IMR-90 (cell line): ENCODE measurements around the gene ZNF296. TPM values are rescaled to one million over a fixed set of nuclear protein-coding genes. Genes with fewer than 3 reads are reported as not detected.

Experiments
- ATAC-seq: fragments of 200-7000 bp; cut with Tn5 transposase; 2 replicates; pipeline ENCODE4 v1.9.1; 2020; ENCODE audit warnings: low read depth, mild to moderate bottlenecking, moderate library complexity
- BruUV-seq: library from RNA; stranded (reverse); fragments of 400-500 nt; replicated peaks from 2 replicates; lab custom pipeline; 2021; lab: Mats Ljungman, UMichigan
- CTCF ChIA-PET: fragments of 300-600 bp; formaldehyde crosslinking; extraction: SDS; loops from one replicate; lab custom pipeline; 2021; ENCODE audit warnings: antibody characterized with exemption; lab: Yijun Ruan, JAX
- POLR2A ChIA-PET: fragments of 300-600 bp; sonication (Branson Sonifier 250); formaldehyde crosslinking; loops from one replicate; lab custom pipeline; 2022; ENCODE audit warnings: antibody characterized with exemption; ENCODE audit not compliant: unreplicated experiment; lab: Charles Lee
- DNase-seq: peaks from one replicate; pipeline ENCODE4 v3.0.0; 2013
- H2AFZ ChIP-seq: replicated peaks from 2 replicates; pipeline ENCODE3; 2013; ENCODE audit warnings: low read length, mild to moderate bottlenecking; ENCODE audit not compliant: poor library complexity
- H2AK5ac ChIP-seq: 2 replicates; pipeline ENCODE4 v1.6.1; 2013; ENCODE audit warnings: low read depth, low read length, inconsistent platforms
- H2AK9ac ChIP-seq: replicated peaks from 2 replicates; pipeline ENCODE3; 2013; ENCODE audit warnings: mild to moderate bottlenecking, low read depth, low read length, moderate library complexity; ENCODE audit not compliant: poor library complexity
- H2BK120ac ChIP-seq: 2 replicates; pipeline ENCODE4 v1.6.1; 2013; ENCODE audit warnings: low read depth, low read length, inconsistent platforms
- H2BK15ac ChIP-seq: 3 replicates; pipeline ENCODE4 v1.6.1; 2013; ENCODE audit warnings: low read depth, low read length, inconsistent platforms
- H2BK20ac ChIP-seq: 2 replicates; pipeline ENCODE4 v1.6.1; 2013; ENCODE audit warnings: low read depth, mild to moderate bottlenecking, inconsistent platforms, low read length, moderate library complexity
- H2BK5ac ChIP-seq: 2 replicates; pipeline ENCODE4 v1.6.1; 2013; ENCODE audit warnings: mild to moderate bottlenecking, low read depth, low read length, inconsistent platforms; ENCODE audit not compliant: poor library complexity, severe bottlenecking
- H3K14ac ChIP-seq: replicated peaks from 2 replicates; pipeline ENCODE4 v1.6.1; 2013; ENCODE audit warnings: low read depth, low read length, inconsistent platforms
- H3K18ac ChIP-seq: 2 replicates; pipeline ENCODE4 v1.6.1; 2013; ENCODE audit warnings: low read depth, low read length, control low read depth
- H3K23ac ChIP-seq: 2 replicates; pipeline ENCODE4 v1.6.1; 2013; ENCODE audit warnings: low read depth, low read length, inconsistent platforms
- H3K27ac ChIP-seq: 2 replicates; pipeline ENCODE4 v1.5.1; 2013; ENCODE audit warnings: mild to moderate bottlenecking, control low read depth, low read length; ENCODE audit not compliant: insufficient read depth
- H3K27me3 ChIP-seq: 2 replicates; pipeline ENCODE4 v1.6.1; 2013; ENCODE audit warnings: low read length; ENCODE audit not compliant: control insufficient read depth, insufficient read depth
- H3K36me3 ChIP-seq: 2 replicates; pipeline ENCODE4 v1.6.1; 2013; ENCODE audit warnings: low read length, mixed read lengths; ENCODE audit not compliant: control insufficient read depth, insufficient read depth
- H3K4ac ChIP-seq: 2 replicates; pipeline ENCODE4 v1.6.1; 2013; ENCODE audit warnings: low read depth, low read length, inconsistent platforms
- H3K4me1 ChIP-seq: 2 replicates; pipeline ENCODE4 v1.6.1; 2013; ENCODE audit warnings: low read length, mixed read lengths; ENCODE audit not compliant: control insufficient read depth, insufficient read depth
- H3K4me2 ChIP-seq: 2 replicates; pipeline ENCODE4 v1.6.1; 2013; ENCODE audit warnings: low read depth, mild to moderate bottlenecking, control low read depth, low read length, moderate library complexity
- H3K4me3 ChIP-seq: 2 replicates; pipeline ENCODE4 v1.5.1; 2013; ENCODE audit warnings: low read depth, mild to moderate bottlenecking, control low read depth, low read length, moderate library complexity; ENCODE audit not compliant: insufficient read depth
- H3K56ac ChIP-seq: 2 replicates; pipeline ENCODE4 v1.6.1; 2013; ENCODE audit warnings: low read length, inconsistent platforms; ENCODE audit not compliant: insufficient read depth; ENCODE audit errors: extremely low read depth
- H3K79me1 ChIP-seq, 2 experiments: 2 replicates each; pipeline ENCODE4 v1.6.1; 2013; ENCODE audit warnings: low read length in 2 of 2, inconsistent platforms in 1 of 2, low read depth in 1 of 2
- H3K9ac ChIP-seq: 2 replicates; pipeline ENCODE4 v1.6.1; 2013; ENCODE audit warnings: low read depth, low read length, control low read depth
- H3K9me1 ChIP-seq: 2 replicates; pipeline ENCODE4 v1.6.1; 2013; ENCODE audit warnings: low read length, inconsistent platforms; ENCODE audit not compliant: insufficient read depth
- H3K9me3 ChIP-seq: 2 replicates; pipeline ENCODE4 v1.6.1; 2013; ENCODE audit warnings: low read length; ENCODE audit not compliant: control insufficient read depth, insufficient read depth
- H4K20me1 ChIP-seq: 2 replicates; pipeline ENCODE4 v1.6.1; 2013; ENCODE audit warnings: low read length, inconsistent platforms; ENCODE audit not compliant: insufficient read depth
- H4K5ac ChIP-seq: 2 replicates; pipeline ENCODE4 v1.6.1; 2013; ENCODE audit warnings: mild to moderate bottlenecking, low read depth, low read length, control low read depth
- H4K8ac ChIP-seq, 2 experiments: 2 replicates each; pipeline ENCODE4 v1.6.1; 2013; ENCODE audit warnings: low read depth in 2 of 2, low read length in 2 of 2, control low read depth in 1 of 2, inconsistent platforms in 1 of 2
- H4K91ac ChIP-seq: 2 replicates; pipeline ENCODE4 v1.6.1; 2013; ENCODE audit warnings: low read depth, low read length, inconsistent platforms; ENCODE audit not compliant: insufficient read depth
- MAZ ChIP-seq: IDR thresholded peaks from 2 replicates; pipeline ENCODE4 v1.6.1; 2012; ENCODE audit warnings: low read depth, mild to moderate bottlenecking, low read length, improper control_type of control experiment, moderate library complexity, borderline replicate concordance
- whole genome bisulfite sequencing, 2 experiments: methylation state at CpG; one replicate each; pipeline versions ENCODE4 v1.1.5 to v1.1.7; 2013; ENCODE audit warnings: missing lambda C conversion rate in 2 of 2; ENCODE audit not compliant: insufficient read length in 1 of 2; ENCODE audit errors: extremely low coverage in 2 of 2; 5-methylcytosine and 5-hydroxymethylcytosine counted together
- dilution Hi-C: fragments of 300-500 bp; cut with HindIII; formaldehyde crosslinking; loops from one replicate; pipeline ENCODE4 v1.14.3; 2018; ENCODE audit warnings: low sequenced_read_pairs; ENCODE audit not compliant: unreplicated experiment
- in situ Hi-C: fragments of 300-500 bp; cut with MboI; formaldehyde crosslinking; loops from 3 replicates; pipeline ENCODE4 v1.14.3; 2019; ENCODE audit warnings: low sequenced_read_pairs, inconsistent platforms, mixed read lengths
- intact Hi-C: fragments of 100-400 bp; cut with micrococcal nuclease; formaldehyde crosslinking; loops from 2 replicates; pipeline ENCODE4 v1.10.0; 2022
- polyA plus RNA-seq, 3 experiments: library from polyadenylated mRNA; depleted of rRNA; stranded (reverse); fragments of >200 nt; gene quantifications; 2 replicates each; pipeline ENCODE4 v1.2.3, GENCODE V29; 2012; ENCODE audit warnings: low replicate concordance in 1 of 3
- total RNA-seq: library from RNA; depleted of rRNA; stranded (reverse); fragments of >200 nt; gene quantifications from 2 replicates; pipeline ENCODE4 v1.2.3, GENCODE V29; 2012
- TF ChIP-seq, protein P1 (sequence below): fragments of 150-350 bp; IDR thresholded peaks from 2 replicates; pipeline ENCODE4 v1.6.1; 2016; ENCODE audit warnings: low read depth, mild to moderate bottlenecking, low read length, moderate library complexity, borderline replicate concordance

The ZNF296 gene
- total and polyA plus RNA-seq, 2 of the 4 experiments (the other 2 are of a cell fraction) = 0.10 TPM; not detected in 1

DNA sequence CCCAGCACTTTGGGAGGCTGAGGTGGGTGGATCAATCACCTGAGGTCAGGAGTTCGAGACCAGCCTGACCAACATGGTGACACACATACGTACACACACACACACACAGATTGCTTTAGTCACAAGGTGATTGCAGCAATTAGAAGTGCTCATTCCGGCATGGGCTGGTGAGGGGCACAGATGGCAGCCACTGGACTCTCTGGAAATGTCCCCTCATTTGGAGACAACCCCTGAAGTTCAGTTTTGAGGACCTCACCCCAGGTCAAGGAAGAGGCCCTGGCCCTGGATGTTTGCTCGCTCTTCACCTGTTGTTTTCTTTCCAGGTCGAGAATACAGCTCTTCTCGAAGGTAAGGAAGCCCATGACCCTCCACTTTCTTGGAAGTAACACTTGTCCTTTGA, 6.1 kb downstream of the ZNF296 start:
- no TSS peak for BruUV-seq
- no CpG with 5 or more reads among the region's 6 CpGs for WGBS, 2 experiments
- H3K9me3 ChIP-seq = no peaks in the 10 kb centered on the region
- no peak overlapping the region for H3K9ac ChIP-seq
- peaks cover 51% of the 10 kb centered on the region for H3K36me3 ChIP-seq
- H3K27ac ChIP-seq = no peak overlapping the region
- in situ Hi-C loops = no loop called here
- POLR2A ChIA-PET = no interaction called here
- no peaks in the 10 kb centered on the region for H3K4me1 ChIP-seq
- H2BK20ac ChIP-seq = no peak overlapping the region
- no peak for ATAC-seq
- H3K4me3 ChIP-seq = no peak overlapping the region
- TF ChIP-seq, protein P1, sequence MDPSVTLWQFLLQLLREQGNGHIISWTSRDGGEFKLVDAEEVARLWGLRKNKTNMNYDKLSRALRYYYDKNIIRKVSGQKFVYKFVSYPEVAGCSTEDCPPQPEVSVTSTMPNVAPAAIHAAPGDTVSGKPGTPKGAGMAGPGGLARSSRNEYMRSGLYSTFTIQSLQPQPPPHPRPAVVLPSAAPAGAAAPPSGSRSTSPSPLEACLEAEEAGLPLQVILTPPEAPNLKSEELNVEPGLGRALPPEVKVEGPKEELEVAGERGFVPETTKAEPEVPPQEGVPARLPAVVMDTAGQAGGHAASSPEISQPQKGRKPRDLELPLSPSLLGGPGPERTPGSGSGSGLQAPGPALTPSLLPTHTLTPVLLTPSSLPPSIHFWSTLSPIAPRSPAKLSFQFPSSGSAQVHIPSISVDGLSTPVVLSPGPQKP = no peak
- TF ChIP-seq MAZ = no peak
- no peak overlapping the region for H2BK15ac ChIP-seq
- H2AFZ ChIP-seq = no peak overlapping the region
- no peak overlapping the region for H3K56ac ChIP-seq
- no peaks in the 10 kb centered on the region for H3K9me1 ChIP-seq
- H3K23ac ChIP-seq = no peak overlapping the region
- no peak overlapping the region for H4K5ac ChIP-seq
- peaks cover 4 to 11% of the 10 kb centered on the region in 2 experiments; a peak in 3 of 4 replicates for H3K79me1 ChIP-seq
- no peak overlapping the region for H2BK5ac ChIP-seq
- no peak overlapping the region for H2BK120ac ChIP-seq
- no peaks in the 10 kb centered on the region for H3K27me3 ChIP-seq
- intact Hi-C loops = no loop called here
- H4K91ac ChIP-seq = no peak overlapping the region
- H2AK5ac ChIP-seq = no peak overlapping the region
- H2AK9ac ChIP-seq = no peak overlapping the region
- dilution Hi-C loops = no loop called here
- CTCF ChIA-PET = no interaction called here
- H3K14ac ChIP-seq = no peak overlapping the region
- no peak overlapping the region for H3K4me2 ChIP-seq
- no peak for DNase-seq
- H4K20me1 ChIP-seq = no peaks in the 10 kb centered on the region
- no peak overlapping the region for H4K8ac ChIP-seq
- no peak overlapping the region for H3K18ac ChIP-seq
- H3K4ac ChIP-seq = no peak overlapping the region
